ENCODE data around the gene DES. TPM values are rescaled to one million over a fixed set of nuclear protein-coding genes. Genes with fewer than 3 reads are reported as not detected.
A peak's percentile ranks its signal among the peaks of the same experiment; 100 is the strongest.

Gene DES
- total RNA-seq, 1 donor from 2014 or later: not detected

DNA sequence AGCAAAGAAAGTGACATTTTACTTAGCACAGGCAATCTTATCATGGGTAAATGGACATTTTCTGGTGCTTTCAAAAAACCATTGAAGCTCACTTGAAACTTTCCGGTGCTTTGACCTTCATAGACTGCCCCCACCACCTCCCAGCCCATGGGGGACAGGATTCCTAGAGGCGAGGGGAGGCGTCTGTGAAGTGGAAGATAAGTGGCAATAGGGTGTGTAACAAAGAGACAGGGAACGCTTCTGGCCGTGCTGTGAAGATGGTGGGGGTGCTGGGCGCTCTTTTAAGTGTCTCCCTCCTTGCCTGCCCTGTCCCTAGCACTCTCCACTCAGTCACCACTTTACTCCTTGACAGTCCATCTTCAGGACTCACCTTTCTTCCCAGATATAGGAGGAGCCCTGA is 57.1 kb downstream of the DES start:
- no peaks in the 10 kb centered on the region for H3K9me3 Mint-ChIP-seq (ENCODE audit: unreplicated experiment)
- H3K27ac Mint-ChIP-seq (ENCODE audit: unreplicated experiment): no peak overlapping the region
- no peaks in the 10 kb centered on the region for H3K36me3 Mint-ChIP-seq (ENCODE audit: unreplicated experiment)
- no peak overlapping the region for H3K4me3 Mint-ChIP-seq (ENCODE audit: unreplicated experiment)
- H3K27me3 Mint-ChIP-seq (ENCODE audit: unreplicated experiment): no peaks in the 10 kb centered on the region
- no peak for DNase-seq (ENCODE audit: extremely low spot score, unreplicated experiment)
- H3K4me1 Mint-ChIP-seq (ENCODE audit: unreplicated experiment): peaks cover 9% of the 10 kb centered on the region
- TF ChIP-seq, protein P1, sequence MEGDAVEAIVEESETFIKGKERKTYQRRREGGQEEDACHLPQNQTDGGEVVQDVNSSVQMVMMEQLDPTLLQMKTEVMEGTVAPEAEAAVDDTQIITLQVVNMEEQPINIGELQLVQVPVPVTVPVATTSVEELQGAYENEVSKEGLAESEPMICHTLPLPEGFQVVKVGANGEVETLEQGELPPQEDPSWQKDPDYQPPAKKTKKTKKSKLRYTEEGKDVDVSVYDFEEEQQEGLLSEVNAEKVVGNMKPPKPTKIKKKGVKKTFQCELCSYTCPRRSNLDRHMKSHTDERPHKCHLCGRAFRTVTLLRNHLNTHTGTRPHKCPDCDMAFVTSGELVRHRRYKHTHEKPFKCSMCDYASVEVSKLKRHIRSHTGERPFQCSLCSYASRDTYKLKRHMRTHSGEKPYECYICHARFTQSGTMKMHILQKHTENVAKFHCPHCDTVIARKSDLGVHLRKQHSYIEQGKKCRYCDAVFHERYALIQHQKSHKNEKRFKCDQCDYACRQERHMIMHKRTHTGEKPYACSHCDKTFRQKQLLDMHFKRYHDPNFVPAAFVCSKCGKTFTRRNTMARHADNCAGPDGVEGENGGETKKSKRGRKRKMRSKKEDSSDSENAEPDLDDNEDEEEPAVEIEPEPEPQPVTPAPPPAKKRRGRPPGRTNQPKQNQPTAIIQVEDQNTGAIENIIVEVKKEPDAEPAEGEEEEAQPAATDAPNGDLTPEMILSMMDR (IDR thresholded peaks at IDR 0.05): no peak

DNA sequence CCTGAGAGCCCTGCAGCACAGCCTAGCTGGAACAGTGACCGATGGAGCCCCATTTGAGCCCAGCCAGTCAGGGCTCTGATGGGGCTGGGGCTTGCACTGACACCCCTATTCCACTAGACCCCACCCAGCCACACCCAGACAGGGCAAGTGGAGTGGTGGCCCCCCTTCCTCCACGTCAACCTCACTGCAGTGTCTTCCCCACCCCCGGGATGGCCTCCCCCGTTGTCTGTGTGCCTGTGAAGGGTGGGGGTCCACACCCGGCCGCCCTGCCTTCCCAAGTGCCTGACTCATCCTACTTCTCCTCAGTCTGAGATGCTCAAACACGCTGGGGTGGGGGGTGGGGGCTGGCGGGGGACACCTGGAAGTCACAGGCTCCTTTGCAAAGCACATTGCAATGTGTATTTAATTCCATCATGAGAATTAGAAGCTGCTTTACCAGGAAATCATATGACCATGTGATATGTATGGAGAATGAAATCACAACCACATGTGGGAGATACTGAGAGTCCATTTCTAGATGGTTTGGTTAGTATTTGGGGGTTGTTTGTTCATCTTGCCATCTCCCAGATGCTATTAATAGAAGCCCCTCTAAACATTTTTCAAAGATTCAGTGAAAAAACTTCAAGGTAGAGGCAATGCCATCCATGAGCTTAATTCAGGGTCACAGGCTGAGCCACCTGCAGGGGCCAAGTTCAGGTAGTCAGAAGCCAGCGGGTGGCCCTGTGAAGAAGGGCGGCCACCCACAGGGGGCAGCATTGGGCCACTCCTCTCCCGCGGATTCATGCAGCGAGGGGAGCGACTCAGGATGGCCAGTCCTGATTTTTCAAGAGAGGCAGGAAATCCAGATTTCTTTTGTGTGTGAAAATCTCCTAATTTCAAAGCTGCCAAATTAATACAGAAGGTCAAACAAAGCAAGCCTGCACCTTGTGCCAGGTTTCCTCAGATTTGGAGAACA is 57.8 kb downstream of the DES start:
- Mint-ChIP-seq H3K9me3 (ENCODE audit: unreplicated experiment) (no peaks in the 10 kb centered on the region), H3K27ac (ENCODE audit: unreplicated experiment) (peak overlapping the region; percentile 52), H3K4me1 (ENCODE audit: unreplicated experiment) (peaks cover 9% of the 10 kb centered on the region), H3K36me3 (ENCODE audit: unreplicated experiment) (peaks cover 3% of the 10 kb centered on the region), H3K27me3 (ENCODE audit: unreplicated experiment) (no peaks in the 10 kb centered on the region), H3K4me3 (ENCODE audit: unreplicated experiment) (peak overlapping the region; percentile 52)
- no peak for DNase-seq (ENCODE audit: extremely low spot score, unreplicated experiment)
- TF ChIP-seq, protein P1 (IDR thresholded peaks at IDR 0.05): peak; percentile 91

Other genes with a start within 250 kb of the DES start
- gene SLC23A3, start 248.3 kb upstream of the DES start, total RNA-seq: 2.8 and 5.2 TPM in 2 replicates
- gene CNPPD1, start 241.5 kb upstream of the DES start, total RNA-seq: 42.8 and 45.7 TPM in 2 replicates
- gene RETREG2, start 240.1 kb upstream of the DES start, total RNA-seq: 101 and 110 TPM in 2 replicates
- gene ZFAND2B, start 211.6 kb upstream of the DES start, total RNA-seq: 30.0 and 31.4 TPM in 2 replicates
- gene ABCB6, start 199.4 kb upstream of the DES start, total RNA-seq: 27.5 and 30.0 TPM in 2 replicates
- gene ATG9A, start 188.7 kb upstream of the DES start, total RNA-seq: 83.6 and 95.2 TPM in 2 replicates
- 44.8 and 55.6 TPM in 2 replicates for gene ANKZF1, start 188.6 kb upstream of the DES start, total RNA-seq
- 8.8 and 9.6 TPM in 2 replicates for gene GLB1L, start 172.9 kb upstream of the DES start, total RNA-seq
- 28.3 and 29.4 TPM in 2 replicates for gene STK16, start 172.9 kb upstream of the DES start, total RNA-seq
- not detected in 2 replicates for gene TUBA4B, start 165.1 kb upstream of the DES start, total RNA-seq
- 6.9 and 7.9 TPM in 2 replicates for gene TUBA4A, start 164.5 kb upstream of the DES start, total RNA-seq
- 38.6 and 43.3 TPM in 2 replicates for gene DNAJB2, start 139.0 kb upstream of the DES start, total RNA-seq
- gene PTPRN, start 109.0 kb upstream of the DES start, total RNA-seq: 0.24 TPM in 1 of 2 replicates, not detected in the other
- gene RESP18, start 85.6 kb upstream of the DES start, total RNA-seq: not detected in 2 replicates
- 58.1 and 73.2 TPM in 2 replicates for gene DNPEP, start 30.5 kb upstream of the DES start, total RNA-seq
- gene SPEG, start 16.5 kb downstream of the DES start, total RNA-seq: 27.0 and 30.3 TPM in 2 replicates
- gene GMPPA, start 80.5 kb downstream of the DES start, total RNA-seq: 41.4 and 42.5 TPM in 2 replicates
- gene ASIC4, start 96.1 kb downstream of the DES start, total RNA-seq: 0.11 and 0.13 TPM in 2 replicates
- gene CHPF, start 125.4 kb downstream of the DES start, total RNA-seq: 144 and 151 TPM in 2 replicates
- 5.3 and 6.7 TPM in 2 replicates for gene TMEM198, start 125.7 kb downstream of the DES start, total RNA-seq
- 168 and 174 TPM in 2 replicates for gene OBSL1, start 153.2 kb downstream of the DES start, total RNA-seq
- 1.2 and 1.4 TPM in 2 replicates for gene INHA, start 153.9 kb downstream of the DES start, total RNA-seq
- 40.3 and 42.7 TPM in 2 replicates for gene STK11IP, start 179.5 kb downstream of the DES start, total RNA-seq
- 9.2 and 11.6 TPM in 2 replicates for gene SLC4A3, start 209.3 kb downstream of the DES start, total RNA-seq

Measured in osteocyte (in vitro differentiated cells).